Measurements from ENCODE around the gene SRP68.
"Not testable (repeated sequence)": the region's sequence is repeated elsewhere in the genome, so short reads cannot be mapped to it uniquely, and the experiment has no call there.

The SRP68 gene

DNA sequence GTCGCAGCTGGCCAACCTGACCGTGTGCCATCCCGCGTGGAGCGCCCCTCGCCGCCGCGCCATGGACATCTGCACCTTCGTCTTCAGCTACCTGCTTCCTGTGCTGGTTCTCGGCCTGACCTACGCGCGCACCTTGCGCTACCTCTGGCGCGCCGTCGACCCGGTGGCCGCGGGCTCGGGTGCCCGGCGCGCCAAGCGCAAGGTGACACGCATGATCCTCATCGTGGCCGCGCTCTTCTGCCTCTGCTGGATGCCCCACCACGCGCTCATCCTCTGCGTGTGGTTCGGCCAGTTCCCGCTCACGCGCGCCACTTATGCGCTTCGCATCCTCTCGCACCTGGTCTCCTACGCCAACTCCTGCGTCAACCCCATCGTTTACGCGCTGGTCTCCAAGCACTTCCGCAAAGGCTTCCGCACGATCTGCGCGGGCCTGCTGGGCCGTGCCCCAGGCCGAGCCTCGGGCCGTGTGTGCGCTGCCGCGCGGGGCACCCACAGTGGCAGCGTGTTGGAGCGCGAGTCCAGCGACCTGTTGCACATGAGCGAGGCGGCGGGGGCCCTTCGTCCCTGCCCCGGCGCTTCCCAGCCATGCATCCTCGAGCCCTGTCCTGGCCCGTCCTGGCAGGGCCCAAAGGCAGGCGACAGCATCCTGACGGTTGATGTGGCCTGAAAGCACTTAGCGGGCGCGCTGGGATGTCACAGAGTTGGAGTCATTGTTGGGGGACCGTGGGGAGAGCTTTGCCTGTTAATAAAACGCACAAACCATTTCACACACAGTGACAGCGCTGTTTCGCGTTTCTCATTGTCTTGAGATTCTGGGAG lies 4.7 kb upstream of the SRP68 start:
- DNase-seq: no peak

DNA sequence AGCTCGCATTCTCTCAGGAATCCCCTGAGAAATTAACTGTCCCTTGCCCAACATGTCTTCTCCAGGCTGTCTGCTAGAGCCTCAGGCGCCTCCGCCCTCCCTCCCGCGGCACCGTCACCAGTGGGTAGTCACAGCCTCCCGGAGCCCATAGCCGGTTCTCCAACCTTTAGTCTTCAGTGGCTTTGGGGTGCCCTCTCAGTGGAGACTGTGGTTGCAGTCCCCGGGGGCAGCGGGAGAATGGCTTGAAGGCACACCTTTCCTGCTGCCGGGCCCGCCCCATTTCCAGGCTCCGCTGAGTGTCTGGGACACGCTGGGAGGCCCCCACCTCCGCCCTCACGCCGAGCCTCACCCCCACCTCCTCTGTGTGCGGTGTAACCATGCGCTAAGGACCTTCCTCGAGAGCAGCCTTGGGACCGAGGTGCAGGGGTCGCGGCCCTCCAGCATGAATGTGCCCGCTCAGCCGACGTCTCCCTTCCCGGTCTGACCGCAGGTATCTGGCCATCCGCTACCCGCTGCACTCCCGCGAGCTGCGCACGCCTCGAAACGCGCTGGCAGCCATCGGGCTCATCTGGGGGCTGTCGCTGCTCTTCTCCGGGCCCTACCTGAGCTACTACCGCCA lies 3.9 kb upstream of the SRP68 start:
- no peak for DNase-seq

DNA sequence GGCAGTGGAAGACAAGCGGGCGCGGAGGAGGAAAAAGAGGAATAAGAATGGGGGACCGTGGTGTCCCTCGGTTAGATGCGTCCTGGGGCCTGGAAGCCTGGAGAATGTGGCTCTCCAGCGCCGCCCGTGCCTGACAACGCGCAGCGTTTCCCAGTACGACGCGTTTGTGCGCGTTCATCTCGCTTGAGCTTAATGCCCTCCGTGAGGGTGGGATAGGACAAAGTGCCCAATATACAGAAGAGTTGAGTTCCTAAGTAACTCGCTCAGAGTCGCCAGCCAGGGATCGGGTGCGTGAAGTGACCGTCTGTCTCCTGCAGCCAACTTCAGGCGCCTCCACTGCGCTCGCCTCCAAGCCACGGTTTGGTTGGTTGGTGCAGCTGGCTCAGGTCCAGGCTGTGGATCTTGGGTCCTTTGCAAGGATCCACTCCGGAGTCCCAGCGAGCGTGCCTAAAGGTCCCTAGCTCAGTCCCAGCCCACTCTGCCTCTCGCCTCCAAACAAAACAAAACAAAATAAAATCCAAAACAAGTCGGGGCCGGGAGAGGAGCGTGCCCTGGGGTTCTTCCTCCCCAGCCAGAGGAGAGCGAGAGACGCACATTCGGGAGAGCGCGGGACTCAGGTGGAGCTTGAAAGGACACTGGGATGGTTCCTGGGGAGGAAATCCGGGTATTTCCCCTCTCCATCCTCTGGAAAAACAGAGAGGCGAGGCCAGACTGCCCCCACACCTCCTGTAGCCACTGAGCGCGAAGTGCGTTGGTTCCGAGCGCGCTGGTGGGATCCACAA lies 3.2 kb upstream of the SRP68 start:
- DNase-seq: no peak

DNA sequence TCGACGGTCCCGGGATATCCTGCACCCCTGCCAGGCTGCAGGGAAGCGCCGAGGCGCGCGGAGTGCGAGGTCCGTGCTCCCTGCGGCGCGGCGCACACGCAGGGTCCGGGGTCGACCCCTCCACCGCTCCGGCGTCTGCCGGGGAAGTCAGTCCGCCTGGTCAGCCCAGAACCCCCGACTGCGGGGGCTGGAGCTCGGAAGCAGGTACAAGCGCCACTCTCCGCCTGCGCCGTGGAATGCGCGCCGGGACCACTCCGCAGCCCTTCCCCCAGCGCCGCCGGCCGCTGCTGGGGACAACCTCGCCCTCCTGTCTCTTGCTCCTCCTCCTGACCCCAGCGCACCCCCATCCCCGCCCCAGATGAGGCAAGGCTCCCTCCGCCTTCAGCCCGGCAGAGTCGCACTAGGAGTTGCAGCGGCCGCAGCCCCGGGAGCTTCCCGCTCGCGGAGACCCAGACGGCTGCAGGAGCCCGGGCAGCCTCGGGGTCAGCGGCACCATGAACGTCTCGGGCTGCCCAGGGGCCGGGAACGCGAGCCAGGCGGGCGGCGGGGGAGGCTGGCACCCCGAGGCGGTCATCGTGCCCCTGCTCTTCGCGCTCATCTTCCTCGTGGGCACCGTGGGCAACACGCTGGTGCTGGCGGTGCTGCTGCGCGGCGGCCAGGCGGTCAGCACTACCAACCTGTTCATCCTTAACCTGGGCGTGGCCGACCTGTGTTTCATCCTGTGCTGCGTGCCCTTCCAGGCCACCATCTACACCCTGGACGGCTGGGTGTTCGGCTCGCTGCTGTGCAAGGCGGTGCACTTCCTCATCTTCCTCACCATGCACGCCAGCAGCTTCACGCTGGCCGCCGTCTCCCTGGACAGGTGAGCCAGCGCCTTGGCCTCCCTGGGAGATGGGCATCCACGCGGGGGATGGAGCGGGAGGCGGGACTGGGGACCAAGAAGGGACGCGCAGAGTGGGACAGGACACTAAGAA lies 2.4 kb upstream of the SRP68 start, which contains the start of gene GALR2:
GALR2 (plus strand) TSS at position 392 of the 974 bp plus-strand sequence; CDS start at position 495, 103 bp downstream.
- DNase-seq: no peak

DNA sequence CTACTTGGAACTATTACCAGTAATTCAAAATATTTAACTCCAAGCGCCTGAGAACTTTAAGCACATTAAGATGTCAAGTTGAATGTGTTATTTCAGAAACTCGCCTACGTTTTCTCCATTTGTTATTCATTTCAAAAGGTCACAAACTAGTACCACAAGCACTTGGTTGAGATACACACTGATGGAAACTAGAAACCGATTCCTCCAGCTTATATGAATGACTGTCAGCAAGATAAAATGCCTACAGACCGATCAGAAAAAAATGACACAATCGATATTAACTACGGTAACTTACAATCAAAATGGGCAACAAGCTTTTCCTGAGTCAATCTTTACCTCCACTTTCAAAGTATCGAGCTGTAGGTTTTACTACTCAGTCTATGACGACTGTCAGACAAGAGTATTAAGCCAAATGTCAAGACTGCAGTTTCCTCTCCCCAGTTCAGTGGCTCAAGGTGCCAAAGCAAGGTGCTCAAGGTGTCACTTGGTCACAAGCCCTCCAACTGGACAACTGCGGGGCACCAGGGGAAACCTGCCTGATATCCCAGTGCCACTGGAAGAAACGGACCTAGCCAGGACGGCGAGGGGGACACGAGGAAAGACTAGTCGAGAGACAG lies 678 bp downstream of the SRP68 start:
- DNase-seq: no peak

DNA sequence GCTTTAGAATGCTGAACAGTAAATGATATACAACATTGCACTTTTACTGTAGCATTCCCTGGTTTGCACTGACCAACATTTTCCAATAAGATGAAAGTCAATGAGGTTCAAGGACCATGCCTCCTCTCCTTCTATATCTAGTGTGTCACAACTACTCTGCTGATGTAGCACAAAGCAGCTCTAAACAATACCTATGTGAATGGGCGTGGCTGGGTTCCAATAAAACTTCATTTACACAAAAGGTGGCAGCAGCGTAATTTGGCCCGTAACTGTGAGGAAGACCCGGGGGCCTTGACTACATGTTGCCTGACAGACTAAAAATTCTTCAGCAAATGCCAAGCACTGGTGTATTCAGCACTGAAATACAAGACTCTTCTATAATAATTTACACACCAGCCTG lies 6.5 kb downstream of the SRP68 start:
- DNase-seq: no peak

DNA sequence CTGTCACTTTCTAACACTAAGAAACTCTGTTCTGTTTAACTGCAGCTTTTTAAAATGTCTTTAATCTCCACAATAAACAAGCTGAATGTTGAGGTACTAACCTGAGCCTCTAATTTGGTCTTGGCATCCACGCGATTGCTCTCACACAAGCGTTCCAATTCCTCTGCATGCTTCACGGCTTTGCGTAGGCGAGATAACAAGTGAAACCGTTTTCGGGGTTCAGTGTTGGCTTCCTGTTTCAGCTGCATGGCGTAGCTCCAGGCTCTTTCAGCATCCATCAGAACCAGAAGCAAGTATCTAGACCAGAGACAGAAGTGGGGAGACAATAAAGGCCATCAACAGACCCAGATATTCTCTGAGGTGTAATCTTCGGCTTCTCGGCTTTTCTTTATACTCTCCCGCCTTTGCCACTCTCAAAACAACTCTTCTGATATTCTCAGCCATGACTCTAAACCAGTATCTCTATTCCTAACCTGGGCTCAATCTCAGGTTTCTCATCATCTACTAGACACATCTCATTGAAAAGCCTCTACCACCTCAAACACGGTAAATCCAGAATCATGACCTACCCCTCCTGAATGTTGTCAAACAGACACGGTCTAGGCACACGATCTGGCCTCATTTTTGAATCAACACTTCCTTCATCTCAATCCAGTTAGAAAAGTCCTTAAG lies 8.3 kb downstream of the SRP68 start:
- no peak for DNase-seq

DNA sequence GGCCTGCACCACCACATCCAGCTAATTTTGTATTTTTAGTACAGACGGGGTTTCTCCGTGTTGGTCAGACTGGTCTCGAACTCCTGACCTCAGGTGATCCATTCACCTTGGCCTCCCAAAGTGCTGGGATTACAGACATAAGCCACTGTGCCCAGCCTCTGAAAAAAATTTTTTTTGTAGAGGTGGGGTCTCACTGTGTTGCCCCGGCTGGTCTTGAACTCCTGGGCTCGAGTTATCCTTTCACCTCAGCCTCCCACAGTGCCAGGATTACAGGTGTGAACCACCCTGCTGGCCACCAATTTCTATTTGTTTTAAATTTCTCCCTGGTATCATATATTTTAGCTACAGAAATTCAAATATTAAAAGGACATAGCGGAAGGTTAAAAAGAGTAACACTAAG lies 14.1 kb downstream of the SRP68 start:
- DNase-seq: not testable (repeated sequence)

DNA sequence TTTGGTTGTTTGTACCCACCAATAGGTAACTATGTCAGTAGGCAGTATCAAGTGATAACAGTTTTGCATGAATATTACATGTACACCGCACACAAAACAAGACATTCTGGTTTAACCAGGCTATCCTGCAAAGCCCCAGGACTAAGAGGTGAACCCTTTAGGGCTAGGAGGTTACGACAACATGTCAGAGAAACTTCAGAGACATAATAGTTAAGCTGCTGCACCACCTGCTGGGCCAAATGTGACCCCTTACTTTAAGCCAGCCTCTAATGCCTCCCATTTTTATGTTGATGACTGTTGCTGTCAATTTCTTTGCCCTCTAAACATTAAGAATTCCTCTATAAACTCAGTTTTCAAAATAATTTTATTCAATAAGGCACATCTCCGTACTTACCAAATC lies 15.4 kb downstream of the SRP68 start:
- no peak for DNase-seq

DNA sequence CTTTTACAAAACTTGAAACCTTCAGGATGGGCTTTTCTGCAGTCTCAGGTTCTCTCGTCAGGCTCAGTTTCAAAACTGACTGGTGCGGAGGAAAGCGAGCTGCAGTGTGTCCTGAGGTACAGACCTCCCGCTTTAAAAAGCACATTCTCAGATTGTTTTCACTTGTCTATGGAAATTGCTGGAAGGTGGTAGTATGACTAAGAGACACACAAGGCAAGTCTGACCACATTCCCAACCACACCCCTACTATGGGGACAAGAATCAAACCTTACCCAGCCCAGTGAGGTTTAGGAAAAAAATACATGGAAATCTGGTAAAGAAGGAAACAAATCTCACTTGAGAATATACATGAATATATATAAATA lies 18.2 kb downstream of the SRP68 start:
- no peak for DNase-seq

DNA sequence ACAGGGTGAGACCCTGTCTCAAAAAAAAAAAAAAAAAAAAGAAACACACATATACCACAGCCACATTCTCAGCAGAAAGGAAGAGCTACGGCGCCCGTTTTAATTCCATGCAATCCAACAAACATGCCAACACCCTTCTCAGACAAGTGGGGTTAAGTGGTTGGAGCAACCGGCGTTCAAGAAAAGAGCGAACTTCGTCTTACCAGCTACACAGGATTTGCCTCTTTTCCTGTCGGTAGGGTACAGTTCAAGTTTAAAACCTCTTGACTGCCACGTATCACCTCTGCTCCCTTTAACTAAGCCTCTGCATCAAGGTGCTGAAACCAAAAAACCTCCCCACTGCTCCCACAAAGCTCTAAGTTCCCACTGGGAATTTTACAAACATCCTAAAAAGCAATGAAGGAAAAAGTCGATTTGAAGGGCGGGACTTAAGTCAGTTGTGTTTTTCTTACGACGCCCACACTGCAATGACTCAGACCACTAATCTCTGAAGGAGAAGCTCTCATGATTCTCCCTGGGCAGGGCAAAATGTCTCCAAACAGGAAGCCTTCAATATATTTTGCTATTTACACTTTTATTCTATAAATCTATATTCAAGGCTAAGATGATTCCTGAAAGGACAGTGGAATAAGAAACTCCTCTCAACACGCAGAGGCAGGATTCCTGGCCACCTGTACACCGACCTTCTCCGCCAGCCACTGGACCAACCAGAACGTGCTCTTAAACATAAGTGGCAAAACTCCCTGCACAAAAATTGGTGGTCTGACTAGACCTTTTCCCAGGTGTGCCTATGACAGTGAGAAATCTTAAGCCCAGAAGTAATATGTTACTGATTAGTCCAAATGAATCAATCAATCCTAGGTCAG lies 18.8 kb downstream of the SRP68 start:
- DNase-seq: no peak

DNA sequence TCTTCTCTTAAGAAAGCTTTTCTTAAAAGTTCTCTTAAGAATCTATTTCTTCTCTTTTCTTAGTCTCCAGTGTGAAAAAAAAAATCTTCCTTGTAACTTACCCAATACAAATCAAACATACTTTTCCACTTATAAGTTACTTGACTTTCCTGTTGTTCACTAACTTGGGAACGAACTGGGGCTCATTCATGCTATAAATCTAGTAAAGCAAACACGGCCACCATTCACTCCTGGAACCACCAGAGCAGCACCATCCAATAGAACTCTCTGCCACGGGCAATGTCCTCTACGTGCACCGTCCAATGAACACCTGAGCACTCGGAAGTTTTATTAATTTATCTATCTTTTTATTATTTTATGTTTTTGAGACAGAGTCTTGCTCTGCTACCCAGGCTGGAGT lies 20.8 kb downstream of the SRP68 start:
- DNase-seq: no peak

DNA sequence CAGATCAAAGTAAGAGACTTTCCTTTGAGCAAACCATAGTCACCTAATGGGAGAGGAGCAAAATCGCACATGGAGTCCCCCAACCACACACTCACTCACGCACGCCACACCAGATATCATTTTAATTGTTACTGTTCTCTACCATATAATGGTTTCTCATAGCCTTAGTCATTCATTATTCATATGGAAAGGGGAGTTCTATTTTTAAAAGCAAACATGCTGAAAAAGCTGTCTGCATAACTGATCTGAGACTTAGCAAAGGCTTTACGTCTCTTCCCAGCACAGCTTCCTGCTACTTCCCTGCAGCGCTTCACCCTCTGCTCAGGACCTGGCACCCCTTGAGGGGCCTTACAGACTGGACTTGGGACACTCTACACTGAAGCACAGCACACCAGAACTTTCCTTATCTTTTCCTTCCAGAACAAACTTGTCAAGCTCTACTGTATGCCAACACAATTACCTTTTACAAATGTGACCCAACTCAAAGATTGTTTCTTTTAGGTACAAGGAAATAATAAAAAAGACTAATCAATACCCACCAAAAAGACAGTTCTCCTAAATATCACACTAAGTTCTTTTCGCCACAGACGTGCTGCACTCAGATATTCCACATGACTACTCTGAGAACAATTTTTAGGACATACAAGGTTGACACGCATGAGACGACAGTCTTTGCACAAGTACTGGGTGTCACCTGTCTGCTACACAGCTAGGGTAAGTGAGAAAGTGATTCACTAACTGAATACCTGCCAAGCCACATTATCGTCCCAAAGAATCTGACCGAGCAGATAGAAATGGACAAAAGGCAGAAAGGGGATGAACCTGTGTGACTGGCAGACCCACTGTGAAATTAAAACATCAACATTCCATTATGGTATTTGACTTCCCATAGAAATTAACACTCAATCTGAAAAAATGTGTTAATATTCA lies 21.5 kb downstream of the SRP68 start:
- DNase-seq: no peak

DNA sequence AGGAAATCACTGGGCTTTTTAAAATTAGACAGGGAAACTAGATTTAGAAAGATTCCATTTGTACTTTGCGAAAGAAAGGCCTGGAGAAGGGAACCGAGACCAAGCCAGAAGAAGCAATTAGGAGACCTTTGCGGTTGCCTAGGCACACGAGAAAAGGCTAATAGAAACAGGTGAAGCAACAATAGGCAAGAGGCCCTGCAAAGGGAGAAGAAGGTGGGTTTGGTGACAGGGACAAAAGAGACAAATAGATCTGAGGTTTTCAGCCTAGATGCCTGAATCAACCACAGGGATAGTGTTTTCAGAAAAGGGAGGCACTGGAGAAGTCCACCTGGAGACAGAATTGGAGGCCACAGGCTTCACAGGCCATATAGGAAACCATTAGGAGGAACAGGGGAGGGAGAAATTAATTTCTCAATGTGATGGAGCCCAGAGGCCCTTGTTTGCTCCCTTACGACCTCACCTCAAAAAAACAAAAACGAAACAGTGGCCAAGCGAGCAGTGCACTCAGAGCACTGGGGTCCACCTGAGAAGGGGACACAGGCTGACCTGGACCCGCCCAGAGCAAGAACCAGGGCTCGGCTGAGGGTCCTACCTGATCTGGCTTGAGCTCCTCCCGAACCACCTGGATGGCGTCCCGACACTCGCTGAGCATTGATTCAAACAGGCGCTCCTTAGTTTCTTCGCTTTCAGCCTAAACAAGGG lies 22.3 kb downstream of the SRP68 start:
- no peak for DNase-seq

DNA sequence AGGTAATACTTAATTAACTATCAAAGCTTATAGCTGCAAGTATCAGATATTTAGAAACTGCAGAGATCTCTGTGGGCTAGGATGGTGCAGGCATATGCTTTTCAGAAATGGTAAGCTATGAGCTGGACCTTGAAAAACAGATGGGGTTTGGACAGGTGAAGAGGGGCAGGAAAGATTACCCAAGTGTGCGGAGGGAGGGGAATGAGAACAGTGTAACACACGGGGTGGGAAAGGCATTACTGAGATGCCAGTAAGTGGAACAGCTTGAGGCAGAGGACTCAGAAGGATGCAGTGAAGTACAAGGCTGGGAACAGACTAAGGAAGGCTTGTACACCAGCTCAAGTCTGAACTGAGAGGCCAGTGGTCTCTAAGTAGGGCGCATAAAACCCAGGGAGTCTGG lies 23.1 kb downstream of the SRP68 start:
- DNase-seq: no peak

DNA sequence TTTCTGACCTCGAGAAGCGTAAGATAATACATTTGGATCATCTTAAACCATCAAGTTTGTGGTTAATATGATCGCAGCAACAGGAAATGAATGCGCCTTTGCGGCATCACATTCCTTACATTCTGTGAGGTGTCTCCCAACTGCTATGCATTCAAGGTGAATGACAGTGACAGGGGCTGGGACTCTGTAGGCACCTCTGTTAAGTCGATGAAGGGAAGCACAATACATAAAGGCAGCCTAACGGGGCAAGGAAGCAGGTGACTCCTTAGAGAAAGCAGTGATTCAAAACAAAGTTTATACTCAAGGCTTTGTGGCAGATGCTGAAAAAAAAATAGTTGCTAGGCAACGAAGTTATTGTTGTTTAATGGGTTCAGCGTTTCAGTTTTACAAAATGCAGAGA lies 23.6 kb downstream of the SRP68 start:
- DNase-seq: no peak

DNA sequence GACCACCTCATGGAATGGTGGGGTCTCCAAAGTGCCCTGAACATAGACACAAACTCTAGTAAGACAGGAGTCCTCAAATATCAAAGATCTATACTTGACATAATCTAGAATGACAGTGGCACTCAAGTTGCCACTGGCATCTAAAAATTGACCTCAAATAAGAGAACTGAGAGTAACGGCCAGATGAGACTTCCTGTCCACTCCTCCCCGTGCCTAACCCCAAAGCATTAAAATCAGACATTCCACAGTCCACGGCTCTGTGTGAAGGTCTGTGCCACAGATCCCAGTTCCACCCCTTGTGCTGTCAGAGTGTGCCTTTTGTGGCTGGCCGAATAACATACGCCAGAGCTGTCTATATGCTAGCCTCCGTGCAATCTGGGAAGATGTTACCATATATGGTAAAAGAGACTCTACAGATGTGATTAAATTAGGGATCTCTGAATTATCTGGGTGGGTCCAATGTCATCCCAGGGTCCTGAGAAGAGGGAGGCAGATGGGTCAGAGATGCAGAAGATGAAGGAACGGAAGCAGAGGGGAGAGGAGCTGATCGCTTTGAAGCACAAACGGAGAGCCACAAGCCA lies 24.2 kb downstream of the SRP68 start:
- DNase-seq: no peak

DNA sequence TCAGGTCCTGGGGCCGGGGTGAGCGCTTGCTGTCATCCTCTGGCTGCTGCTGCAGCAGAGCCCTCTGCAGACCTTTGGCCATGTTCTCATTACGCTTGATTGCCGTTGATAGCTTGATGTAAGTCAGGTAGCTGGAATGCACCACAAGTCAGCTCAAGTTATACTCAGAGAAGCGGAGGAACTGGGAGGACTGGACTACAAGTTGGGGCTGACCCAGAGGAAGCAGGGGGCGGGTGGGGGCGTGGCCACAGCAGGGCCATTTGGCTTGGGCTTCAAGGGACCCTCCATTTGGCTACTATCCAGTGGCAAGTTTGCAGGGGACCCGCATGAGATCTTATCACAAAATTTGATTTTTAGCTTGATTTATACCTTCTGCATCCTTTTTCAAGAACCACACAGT lies 26.3 kb downstream of the SRP68 start:
- no peak for DNase-seq
